GM12864 (cell line): ENCODE results near the gene GFOD2.

ENCODE experiments used
- DNase-seq: peaks from one replicate; pipeline ENCODE4 v3.0.0-alpha.2; 2011; ENCODE audit warnings: low read depth
- H3K4me3 ChIP-seq: 2 replicates; pipeline ENCODE4 v1.5.1; 2011; ENCODE audit warnings: mild to moderate bottlenecking, low read depth, low read length, control low read depth
- TF ChIP-seq, protein P1 (sequence below): IDR thresholded peaks from 2 replicates; pipeline ENCODE4 v1.5.1; 2011; ENCODE audit warnings: low read depth, mild to moderate bottlenecking, moderate library complexity, low read length, control low read depth, inconsistent platforms; ENCODE audit errors: missing control alignments

The GFOD2 gene

DNA sequence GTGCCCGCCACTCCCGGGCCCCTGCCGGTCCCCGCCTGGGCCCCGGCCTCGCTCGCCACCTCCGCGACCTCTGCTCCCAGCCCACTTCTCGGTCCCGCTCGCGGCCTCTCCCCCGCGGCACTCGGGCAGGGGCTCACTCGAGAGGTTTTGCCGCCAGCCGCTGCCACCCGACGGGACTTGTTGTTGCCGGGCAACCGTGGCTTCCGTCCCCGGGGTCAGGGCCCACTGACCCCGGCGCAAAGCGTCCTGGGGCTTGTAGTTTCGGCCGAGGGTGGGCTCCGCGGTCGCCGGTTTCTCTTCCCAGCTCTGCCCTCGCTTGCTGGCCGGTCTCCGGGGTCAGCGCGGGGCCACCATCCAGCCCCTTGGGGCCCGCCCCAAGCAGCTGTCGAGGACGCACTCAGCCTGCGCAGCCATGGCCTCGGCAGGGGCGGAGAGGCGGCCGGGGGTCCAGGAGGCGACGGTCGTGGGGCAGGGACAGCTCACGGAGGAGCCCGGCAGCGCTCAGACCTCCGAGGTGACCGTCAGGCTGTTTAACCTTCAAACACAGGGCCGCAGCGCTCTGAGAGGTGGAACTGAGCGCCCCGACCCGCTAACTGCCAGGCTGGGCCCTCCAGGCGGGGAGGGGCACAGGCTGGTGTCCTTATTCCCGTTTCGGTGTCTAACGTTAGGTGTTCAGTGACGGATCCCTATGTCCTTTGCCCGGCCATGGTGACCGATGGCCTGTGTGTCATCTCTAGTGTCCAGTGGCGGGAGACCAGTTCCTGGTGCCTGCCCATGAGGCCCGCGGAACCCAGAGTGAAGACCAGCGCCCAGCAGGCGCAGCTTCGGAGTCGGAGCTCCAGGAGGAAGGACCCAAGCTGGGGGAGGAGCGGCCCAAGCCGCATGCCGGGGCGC, 52.3 kb downstream of the GFOD2 start, which contains the start of the genes C16orf86 and ENKD1:
TSS of gene C16orf86 (plus strand) at position 256 of the 894 bp plus-strand sequence. CDS start at position 413, 157 bp downstream.
TSS of gene ENKD1 (minus strand) at position 192 of the 894 bp plus-strand sequence. CDS start 308 bp downstream, outside the sequence.
- TF ChIP-seq, protein P1, sequence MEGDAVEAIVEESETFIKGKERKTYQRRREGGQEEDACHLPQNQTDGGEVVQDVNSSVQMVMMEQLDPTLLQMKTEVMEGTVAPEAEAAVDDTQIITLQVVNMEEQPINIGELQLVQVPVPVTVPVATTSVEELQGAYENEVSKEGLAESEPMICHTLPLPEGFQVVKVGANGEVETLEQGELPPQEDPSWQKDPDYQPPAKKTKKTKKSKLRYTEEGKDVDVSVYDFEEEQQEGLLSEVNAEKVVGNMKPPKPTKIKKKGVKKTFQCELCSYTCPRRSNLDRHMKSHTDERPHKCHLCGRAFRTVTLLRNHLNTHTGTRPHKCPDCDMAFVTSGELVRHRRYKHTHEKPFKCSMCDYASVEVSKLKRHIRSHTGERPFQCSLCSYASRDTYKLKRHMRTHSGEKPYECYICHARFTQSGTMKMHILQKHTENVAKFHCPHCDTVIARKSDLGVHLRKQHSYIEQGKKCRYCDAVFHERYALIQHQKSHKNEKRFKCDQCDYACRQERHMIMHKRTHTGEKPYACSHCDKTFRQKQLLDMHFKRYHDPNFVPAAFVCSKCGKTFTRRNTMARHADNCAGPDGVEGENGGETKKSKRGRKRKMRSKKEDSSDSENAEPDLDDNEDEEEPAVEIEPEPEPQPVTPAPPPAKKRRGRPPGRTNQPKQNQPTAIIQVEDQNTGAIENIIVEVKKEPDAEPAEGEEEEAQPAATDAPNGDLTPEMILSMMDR: no peak
- peak within 1 kb of the TSS; percentile 80 for H3K4me3 ChIP-seq
- no peak for DNase-seq

DNA sequence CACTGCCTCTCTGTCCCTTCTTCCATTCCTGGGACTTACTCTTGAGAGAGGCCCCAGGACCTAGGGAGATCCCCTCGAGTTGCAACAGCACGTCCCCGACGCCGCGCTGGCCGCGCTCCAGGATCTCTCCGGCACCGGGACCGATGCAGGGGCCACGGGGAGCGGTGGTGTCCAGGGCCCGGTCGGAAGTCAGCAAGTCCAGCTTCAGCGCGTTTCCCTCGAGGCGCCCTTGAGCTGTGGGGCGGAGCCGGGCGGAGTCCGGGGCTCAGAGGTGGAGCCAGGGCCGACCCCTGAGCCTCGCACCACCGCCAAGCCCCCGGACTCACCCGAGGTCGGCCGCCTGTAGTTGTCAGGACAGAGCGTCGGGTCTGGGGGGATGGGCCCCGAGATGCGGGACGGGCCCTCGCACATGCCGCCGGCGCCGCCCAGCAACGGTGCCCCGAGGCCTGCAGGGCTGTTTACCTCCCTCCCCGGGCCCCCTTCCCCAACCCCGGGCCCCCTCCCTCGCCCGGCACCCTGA, 53.0 kb downstream of the GFOD2 start:
- peak overlapping the region; percentile 80 for H3K4me3 ChIP-seq
- DNase-seq: no peak
- TF ChIP-seq, protein P1: no peak

DNA sequence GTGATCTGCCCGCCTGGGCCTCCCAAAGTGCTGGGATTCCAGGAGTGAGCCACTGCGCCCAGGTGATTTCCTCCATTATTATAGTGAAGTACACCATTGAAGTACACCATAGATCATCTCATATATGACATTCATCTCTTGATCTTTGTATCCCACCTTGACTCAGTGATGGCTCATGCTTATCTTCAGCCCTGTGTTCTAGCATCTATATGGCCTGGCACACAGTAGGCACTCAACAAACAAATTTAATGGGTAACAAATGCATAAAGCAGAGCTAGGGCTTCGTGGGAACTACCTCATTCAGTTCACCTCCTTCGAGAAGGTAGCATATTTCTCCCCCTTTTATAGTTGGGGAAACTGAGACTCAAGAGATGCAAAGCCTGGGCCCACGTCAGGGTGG, 53.5 kb downstream of the GFOD2 start:
- DNase-seq: no peak
- peak overlapping the region; percentile 80 for H3K4me3 ChIP-seq
- TF ChIP-seq, protein P1: no peak

DNA sequence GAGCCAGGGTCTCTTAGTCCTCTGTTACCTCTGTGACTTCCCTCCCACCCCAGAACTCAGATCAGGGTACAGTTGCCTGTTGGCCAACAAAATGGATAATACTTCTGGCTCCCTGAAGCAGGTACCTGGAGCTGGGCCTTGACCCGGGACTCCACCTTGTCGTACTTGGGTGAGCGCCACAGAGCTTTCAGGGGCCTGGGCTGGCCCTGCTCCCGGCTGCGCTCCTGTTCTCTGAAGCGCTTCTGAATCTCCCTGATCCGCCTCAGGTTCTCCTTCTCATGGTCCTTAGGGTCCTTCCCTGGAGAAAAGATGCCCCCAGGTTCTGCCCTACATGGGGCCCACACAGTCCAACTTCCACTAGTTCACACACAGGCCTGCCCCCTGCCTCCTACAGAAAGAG, 54.2 kb downstream of the GFOD2 start:
- TF ChIP-seq, protein P1: no peak
- no peak for DNase-seq
- H3K4me3 ChIP-seq: no peak overlapping the region

DNA sequence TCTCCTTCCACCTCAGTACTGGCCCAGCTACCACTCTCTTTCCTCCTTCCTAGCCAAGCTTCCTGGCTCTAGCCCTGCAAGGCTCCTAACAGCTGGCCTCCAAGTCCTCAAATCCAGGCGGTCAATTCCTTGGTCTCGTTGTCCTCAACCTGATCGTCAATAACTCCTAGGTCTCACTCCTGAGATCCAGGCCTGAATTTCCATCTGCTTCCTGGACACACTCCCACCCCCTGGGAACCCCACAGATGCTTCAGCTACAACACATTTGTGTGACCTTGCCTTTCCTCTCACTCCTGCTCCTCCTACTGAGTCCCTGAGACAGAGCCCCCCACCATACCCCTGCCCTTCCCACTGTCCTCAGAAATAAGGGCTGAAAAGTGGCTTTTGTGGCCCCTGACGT, 54.9 kb downstream of the GFOD2 start:
- TF ChIP-seq, protein P1: no peak
- DNase-seq: no peak
- no peak overlapping the region for H3K4me3 ChIP-seq

DNA sequence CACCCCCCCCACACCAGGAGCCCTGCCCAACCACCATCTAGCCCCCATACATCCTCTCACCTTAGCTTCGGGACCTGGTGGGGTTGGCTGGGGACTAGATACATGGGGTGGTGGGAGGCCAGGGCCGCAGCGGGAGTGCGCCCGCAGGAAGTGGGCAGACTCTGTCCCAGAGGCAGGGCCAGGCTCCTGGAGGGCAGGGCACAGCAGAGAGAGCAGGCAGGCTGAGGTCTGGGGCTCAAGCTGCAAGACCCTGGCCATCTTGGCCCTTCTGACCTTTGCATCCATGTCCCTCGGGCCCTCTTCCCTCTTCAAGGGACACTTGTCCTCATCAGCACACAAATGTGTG, 55.3 kb downstream of the GFOD2 start:
- TF ChIP-seq, protein P1: no peak
- DNase-seq: no peak
- H3K4me3 ChIP-seq: no peak overlapping the region
